Femur (tissue), 1 donor: ENCODE results near the gene GPR84.
A peak's percentile ranks its signal among the peaks of the same experiment; 100 is the strongest.
"Not testable (repeated sequence)": the region's sequence is repeated elsewhere in the genome, so short reads cannot be mapped to it uniquely, and the experiment has no call there.

Experiments used
- DNase-seq: peaks from one replicate; pipeline ENCODE4 v3.0.0-alpha.2; 2017

The GPR84 gene

DNA sequence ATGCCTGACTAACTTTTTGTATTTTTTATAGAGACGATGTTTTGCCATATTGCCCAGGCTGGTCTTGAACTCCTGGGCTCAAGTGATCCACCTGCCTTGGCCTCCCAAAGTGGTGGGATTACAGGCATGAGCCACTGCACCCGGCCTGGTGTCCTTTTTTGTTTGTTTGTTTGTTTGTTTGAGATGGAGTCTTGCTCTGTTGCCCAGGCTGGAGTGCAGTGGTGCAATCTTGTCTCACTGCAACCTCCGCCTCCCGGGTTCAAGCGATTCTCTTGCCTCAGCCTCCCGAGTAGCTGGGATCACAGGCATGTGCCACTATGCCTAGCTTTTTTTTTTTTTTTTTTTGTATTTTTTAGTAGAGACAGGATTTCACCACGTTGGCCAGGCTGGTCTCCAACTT is 10.0 kb downstream of the GPR84 start:
- DNase-seq = not testable (repeated sequence)

- peak; percentile 77 for DNase-seq
Observed at GRCh38 chr12:54352891-54353874, 11.1 kb downstream of the GPR84 start.

DNA sequence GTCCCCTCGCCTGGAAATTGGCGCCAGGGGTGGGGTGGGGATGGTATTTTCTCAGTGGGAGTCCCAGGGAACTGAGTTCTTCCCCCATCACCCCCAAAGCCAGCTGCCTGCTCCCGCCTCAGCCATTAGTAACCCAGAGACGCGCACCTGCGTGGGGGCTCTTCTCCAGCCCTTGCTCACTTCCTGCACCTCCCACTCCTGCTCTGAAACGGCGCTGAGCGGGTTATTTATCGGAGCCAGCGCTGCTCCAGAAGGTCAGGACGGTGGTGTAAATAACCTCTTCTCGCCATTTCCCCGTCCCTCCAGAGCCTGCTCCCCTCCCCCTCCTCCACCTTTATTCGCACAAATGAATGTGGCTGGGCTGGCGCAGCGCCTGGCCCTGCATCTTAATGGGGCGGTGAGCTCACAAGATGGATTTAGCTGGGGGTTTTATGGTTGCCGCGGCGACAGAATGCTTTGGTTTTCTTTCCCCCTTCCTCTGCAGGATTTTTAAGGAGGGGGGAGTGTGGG is 12.2 kb downstream of the GPR84 start:
- peak; percentile 87 for DNase-seq

- no peak for DNase-seq
Observed at GRCh38 chr12:54351341-54351740, 12.9 kb downstream of the GPR84 start.

GRCh38 chr12:54350743-54351142 is 13.5 kb downstream of the GPR84 start:
- no peak for DNase-seq

- DNase-seq = no peak
Observed at GRCh38 chr12:54349679-54350078, 14.6 kb downstream of the GPR84 start.

DNA sequence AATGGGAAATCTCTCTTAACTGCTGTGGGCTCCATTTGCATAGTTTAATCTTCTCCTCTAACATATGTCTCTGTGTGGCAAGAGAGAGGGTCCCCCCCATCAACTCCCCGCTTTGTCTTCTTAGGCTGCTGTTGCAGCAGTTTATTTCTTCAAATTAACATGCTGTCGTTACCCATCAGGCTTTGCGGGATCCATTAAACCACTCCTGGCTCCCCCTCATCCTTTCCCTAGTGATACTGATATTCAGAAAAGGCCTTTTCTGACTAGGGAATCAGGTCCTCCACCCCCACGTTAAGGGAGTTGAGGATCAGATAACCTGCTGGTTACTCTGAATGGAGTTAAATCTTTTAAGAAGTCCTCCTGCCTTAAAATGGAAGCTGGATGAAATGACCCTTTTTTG is 15.2 kb downstream of the GPR84 start:
- DNase-seq = no peak

- DNase-seq = no peak
Observed at GRCh38 chr12:54341378-54342300, 22.6 kb downstream of the GPR84 start.

DNA sequence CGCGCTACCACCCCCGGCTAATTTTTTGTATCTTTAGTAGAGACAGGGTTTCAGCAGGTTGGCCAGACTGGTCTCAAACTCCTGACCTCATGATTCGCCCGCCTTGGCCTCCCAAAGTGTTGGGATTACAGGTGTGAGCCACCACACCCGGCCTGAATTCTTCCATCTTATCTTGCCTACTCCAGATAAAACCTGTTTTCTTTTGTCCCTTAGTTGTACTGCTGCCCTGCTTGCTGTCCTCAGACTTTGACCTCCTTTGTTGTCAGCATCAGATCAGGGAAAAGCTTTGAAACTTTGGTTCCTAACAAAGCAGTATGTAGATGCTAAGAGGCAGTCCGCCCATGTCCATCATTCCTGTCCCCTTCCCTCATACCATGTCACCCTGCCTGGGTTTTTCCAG is 23.4 kb downstream of the GPR84 start:
- no peak for DNase-seq

DNA sequence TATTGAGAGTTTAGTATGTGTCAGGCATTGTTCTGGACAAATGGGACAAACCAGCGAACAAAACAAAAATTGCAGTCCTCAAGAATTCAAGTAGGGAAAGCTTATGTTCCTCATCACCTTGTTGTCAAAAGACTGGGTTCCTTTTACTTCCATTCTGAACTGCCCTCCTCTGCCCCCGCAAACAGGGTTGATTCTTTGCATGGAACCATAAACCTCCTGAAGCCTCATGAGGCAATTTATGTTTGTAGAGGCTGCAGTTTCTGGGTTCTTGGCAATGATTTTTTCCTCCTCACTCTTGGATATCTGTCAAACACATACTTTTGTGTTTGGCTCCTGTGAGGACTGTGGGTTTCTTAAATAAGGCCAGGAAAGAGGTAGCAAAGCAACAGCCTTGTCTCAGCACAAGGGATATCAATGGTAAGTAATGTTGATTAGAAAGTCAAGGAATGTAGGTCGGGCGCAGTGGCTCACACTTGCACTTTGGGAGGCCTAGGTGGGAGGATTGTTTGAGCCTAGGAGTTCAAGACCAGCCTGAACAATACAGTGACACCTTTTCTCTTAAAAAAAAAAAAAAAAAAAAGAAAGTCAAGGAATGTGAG is 25.5 kb downstream of the GPR84 start:
- no peak for DNase-seq

DNA sequence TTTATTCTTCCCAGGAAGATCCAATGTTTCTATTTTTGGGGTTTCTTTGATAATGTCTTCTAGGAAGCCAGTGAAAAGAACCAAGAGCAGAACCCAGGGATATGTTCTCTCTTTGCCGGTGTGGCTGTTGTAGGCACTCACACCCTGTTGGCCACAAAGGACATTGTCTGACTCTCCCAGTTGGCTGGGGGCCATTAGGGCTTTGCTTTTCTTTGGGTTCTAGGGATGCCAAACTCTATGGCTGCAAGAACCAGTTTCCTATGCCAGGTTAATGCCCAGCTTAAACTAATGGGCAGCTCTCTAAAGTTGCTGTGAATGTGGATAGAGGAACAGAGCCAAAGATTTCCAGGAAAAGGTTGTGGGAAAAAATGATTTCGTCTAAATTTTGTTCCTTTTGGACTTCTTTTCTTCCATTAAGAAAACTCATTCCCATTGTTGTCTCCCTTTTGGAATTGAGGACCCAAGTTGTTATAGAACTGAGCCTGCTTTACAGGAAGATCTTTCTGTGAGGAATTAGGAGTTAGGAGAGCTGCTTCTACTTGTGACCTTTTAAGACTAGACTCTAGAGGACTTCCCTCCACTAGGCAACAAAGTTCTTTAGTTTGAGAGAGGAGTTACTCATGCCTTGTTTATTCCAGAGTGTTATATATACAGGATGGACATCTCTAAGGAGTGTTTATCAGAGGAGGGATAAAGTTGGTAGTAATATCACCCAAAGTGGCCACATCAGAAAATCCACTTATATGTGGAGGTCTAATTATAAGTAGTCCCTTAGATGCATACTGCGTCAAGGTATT is 26.2 kb downstream of the GPR84 start:
- no peak for DNase-seq

DNA sequence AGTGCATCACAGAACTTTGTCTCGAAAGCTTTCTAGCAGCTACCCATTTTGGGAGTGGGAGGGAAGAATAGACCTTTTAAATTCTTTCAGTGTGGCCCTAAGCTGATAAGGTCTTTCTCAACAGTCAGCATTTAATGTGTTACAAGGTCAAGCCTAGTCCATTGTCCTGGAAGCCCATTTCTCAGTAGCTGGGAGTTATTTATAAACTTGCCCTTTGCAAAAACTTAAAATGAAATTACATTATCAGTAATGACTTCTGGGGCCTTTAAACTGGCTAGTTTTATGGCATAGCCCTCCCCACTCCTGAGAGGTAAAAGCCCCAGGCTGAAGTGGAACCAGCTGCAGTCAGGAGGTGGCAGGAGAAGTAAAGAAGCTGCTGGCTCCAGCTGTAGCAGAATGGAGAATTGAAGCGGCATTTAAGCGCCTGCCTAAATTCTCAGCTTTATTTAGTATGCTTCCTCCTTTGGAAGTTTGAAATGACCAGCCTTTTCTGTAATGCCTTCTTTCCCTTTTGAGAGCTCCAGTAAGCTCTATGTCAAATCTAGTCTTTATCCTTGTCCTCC is 26.9 kb downstream of the GPR84 start:
- DNase-seq = no peak

- DNase-seq = no peak
Observed at GRCh38 chr12:54333420-54334034, 30.8 kb downstream of the GPR84 start.

DNA sequence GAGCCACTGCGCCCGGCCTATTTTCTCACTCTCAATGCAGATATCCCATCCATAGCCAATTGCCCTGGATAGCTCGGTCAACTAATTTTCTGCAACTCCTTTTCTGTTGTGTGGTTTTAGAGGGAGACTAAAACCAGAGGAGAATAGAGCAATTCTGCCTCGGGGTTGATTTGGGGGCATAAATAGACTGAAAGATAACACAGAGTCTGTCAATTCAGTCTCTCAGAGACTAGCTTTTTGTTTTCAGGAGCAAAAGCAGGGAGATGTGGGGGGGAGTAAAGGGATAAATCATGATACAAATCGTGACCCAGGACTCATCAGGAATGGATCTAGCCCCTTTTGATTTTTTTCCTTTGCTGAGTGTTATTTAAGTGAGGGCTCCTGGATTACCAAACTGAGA is 32.8 kb downstream of the GPR84 start:
- no peak for DNase-seq

- DNase-seq = no peak
Observed at GRCh38 chr12:54330442-54330841, 33.8 kb downstream of the GPR84 start.

DNA sequence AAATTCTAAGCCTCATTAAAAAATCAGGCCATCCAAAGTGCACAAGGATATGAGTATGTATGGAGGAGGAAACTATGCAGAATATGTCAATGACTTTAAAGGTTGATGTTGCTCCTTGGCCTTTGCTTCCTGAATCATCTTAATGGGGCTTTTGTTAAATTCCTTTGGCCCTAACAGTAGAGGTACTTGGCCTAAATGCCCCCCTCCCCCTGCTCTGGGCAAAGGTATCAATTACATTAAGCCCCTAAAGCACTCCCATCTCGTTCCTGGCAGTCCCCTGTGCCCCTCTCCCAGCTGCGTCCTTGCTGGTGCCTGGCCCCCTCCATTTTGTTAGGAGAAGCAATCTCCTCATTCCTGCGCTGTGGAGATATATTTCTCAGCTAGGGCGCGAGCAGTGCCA is 34.5 kb downstream of the GPR84 start:
- no peak for DNase-seq

DNA sequence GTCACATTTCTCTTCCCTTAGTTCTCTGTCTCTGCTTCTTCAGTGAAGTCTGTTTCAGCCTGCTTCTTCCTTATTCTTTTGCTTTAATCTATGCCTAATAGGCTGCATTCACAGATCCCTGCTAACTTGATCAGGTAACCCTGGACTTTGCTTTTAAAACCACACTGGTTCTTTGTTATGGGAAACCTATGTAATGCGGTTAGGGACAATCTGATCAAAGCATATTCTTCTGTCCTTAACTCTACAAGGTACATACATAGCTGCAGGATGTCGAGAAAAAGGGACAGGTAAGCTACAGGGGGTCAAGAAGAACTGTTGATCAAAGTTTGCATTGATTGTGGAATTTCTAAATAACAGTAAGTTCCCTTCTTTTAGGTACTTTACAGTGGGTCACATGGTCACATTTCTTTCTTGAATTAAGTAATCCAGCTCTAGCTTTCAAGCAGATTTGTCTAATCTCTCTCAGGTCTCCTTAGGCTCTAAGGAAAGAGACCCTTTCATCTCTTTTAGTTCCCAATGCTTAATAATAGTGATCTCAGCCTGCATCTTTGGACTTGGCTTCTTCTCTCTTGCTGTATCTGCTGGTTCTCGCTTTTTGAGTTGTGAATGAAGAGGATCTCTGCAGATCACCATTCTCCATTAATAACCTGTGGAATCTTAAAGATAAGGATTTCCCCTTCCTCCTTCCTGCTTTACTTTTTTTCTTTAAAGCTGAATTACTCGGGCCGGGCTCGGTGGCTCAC is 35.5 kb downstream of the GPR84 start:
- DNase-seq = no peak

- DNase-seq = not testable (repeated sequence)
Observed at GRCh38 chr12:54325442-54326109, 38.7 kb downstream of the GPR84 start.

- DNase-seq = peak; percentile 99
Observed at GRCh38 chr12:54324617-54325441, 39.5 kb downstream of the GPR84 start, which contains the start of gene COPZ1. TSS of gene COPZ1 (plus strand) at chr12:54325131. CDS start at chr12:54325164, 33 bp downstream.
